ENCODE results near the gene TMIGD2.

The TMIGD2 gene

DNA sequence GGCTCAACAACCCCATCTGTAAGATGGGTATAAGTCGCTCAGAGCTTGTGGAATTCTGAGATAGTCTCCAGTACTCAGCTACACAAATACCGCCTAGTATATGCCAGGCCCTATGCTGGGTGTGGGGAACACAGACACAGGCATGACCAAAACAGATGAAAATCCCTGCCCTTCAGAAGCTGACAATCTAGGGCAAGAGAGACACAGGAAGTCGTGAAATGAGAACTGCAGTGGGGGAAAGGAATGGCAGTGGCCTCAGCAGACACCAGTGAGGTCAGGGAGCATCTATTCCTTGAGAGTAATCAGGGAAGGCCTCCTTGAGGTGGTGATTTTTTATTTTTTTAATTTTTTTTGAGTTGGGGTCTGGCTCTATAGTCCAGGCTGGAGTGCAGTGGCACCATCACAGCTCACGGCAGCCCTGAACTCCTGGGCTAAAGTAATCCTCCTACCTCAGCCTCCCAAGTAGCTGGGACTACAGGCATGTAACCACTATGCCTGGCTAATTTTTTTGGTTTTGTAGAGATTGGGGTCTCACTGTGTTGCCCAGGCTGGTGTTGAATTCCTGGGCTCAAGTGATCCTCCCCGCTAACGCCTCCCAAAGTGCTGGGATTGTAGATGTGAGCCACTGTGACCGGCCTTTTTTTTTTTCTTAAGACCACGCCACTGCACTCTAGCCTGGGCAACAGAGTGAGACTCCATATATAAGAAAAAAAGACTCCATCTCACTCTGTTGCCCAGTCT, 3.2 kb downstream of the TMIGD2 start:
- TF ChIP-seq, protein P1, sequence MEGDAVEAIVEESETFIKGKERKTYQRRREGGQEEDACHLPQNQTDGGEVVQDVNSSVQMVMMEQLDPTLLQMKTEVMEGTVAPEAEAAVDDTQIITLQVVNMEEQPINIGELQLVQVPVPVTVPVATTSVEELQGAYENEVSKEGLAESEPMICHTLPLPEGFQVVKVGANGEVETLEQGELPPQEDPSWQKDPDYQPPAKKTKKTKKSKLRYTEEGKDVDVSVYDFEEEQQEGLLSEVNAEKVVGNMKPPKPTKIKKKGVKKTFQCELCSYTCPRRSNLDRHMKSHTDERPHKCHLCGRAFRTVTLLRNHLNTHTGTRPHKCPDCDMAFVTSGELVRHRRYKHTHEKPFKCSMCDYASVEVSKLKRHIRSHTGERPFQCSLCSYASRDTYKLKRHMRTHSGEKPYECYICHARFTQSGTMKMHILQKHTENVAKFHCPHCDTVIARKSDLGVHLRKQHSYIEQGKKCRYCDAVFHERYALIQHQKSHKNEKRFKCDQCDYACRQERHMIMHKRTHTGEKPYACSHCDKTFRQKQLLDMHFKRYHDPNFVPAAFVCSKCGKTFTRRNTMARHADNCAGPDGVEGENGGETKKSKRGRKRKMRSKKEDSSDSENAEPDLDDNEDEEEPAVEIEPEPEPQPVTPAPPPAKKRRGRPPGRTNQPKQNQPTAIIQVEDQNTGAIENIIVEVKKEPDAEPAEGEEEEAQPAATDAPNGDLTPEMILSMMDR (IDR thresholded peaks at IDR 0.05): no peak
- Histone ChIP-seq H3K9me3 (no peaks in the 10 kb centered on the region), H3K27ac (no peak overlapping the region), H3K27me3 (peaks cover 15% of the 10 kb centered on the region), H3K4me1 (ENCODE audit: control insufficient read depth in 1 of 2, insufficient read depth in 1 of 2, low read depth in 1 of 2, low read length in 1 of 2) (no peaks in the 10 kb centered on the region), H3K36me3 (no peaks in the 10 kb centered on the region), H3K4me3 (ENCODE audit: low read depth in 1 of 2, low read length in 1 of 2) (no peak overlapping the region)

DNA sequence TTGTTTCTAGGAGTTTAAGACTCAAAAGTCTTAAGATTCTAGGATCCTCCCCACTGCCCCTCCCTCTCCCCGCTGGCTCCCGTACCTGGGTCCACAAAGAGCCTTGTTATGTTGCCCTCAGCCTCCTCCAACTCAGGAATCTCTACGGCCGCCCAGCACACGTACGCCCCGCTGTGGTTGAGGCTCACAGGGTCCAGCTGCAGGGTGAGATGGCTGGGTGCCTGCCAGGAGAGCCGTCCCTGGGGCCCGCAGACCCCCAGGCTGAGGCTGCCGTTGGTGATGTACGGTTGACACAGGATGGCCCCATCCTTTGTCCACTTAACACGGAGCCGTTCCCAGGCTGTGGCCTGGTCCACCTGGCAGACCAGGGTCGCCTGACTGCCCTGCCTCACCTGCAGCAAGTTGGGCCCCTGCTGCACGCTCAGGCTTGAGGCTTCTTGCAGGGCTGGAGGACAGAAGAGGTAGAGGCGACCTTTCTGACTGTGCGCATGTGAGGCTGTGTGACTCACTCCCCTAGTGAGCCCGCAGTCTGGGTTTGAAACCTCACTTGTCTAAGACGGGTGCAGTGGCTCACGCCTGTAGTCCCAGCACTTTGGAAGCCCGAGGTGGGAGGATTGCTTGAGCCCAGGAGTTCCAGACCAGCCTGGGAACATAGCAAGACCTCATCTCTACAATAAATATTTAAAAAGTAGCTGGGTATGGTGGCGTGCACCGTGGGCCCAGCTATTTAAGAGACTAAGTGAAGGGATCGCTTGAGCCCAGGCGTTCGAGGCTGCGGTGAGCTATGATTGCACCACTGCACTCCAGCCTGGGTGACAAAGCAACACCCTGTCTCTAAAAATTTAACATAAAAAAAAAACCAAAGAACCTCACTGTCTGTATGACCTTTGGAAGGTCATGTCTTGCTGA, 4.0 kb downstream of the TMIGD2 start:
- H3K27ac ChIP-seq: no peak overlapping the region

DNA sequence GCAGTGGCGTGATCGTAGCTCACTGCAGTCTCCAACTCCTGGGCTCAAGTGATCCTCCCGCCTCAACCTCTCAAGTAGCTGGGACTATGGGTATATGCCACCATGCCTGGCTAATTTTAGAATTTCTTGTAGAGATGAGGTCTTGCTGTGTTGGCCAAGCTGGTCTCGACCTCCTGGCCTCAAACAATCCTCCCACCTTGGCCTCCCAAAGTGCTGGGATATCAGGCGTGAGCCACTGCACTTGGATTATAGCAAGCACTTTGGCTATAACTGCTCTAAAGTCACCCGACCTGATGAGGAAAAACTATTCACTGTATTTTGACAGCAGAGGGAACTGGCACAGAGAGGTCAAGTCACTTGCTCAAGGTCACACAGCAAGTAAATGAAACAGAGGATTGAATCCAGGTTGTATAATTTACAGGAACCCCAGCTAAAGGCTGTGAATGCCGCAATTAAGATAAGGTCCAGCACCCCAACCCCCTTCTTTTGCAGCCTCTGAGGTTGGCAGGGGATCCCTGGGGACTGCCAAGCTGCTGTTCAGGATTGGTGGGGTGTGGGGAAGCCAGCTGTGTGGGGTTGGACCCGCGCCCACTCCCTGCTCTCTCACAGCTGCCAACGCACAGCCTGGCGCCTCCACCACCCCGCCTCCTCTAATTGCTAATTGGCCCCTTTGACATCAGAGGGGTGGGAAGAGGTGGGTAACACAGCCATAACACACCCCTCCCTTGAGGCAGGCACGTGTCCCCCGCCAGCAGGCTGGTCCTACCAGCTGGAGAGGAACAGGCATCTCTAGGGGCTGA, 6.0 kb downstream of the TMIGD2 start:
- TF ChIP-seq, protein P1 (IDR thresholded peaks at IDR 0.05): no peak
- Histone ChIP-seq H3K4me3 (ENCODE audit: low read depth in 1 of 2, low read length in 1 of 2) (no peak overlapping the region), H3K9me3 (no peaks in the 10 kb centered on the region), H3K27ac (no peak overlapping the region), H3K27me3 (no peaks in the 10 kb centered on the region), H3K4me1 (ENCODE audit: control insufficient read depth in 1 of 2, insufficient read depth in 1 of 2, low read depth in 1 of 2, low read length in 1 of 2) (no peaks in the 10 kb centered on the region), H3K36me3 (no peaks in the 10 kb centered on the region)

More for the DNA sequence above, 4.0 kb downstream of the TMIGD2 start:
- H3K4me1 ChIP-seq (ENCODE audit: control insufficient read depth in 1 of 2, insufficient read depth in 1 of 2, low read depth in 1 of 2, low read length in 1 of 2): no peaks in the 10 kb centered on the region
- H3K36me3 ChIP-seq: no peaks in the 10 kb centered on the region
- TF ChIP-seq, protein P1 (IDR thresholded peaks at IDR 0.05): no peak
- no peaks in the 10 kb centered on the region for H3K9me3 ChIP-seq
- no peak overlapping the region for H3K4me3 ChIP-seq (ENCODE audit: low read depth in 1 of 2, low read length in 1 of 2)
- H3K27me3 ChIP-seq: peaks cover 12% of the 10 kb centered on the region

DNA sequence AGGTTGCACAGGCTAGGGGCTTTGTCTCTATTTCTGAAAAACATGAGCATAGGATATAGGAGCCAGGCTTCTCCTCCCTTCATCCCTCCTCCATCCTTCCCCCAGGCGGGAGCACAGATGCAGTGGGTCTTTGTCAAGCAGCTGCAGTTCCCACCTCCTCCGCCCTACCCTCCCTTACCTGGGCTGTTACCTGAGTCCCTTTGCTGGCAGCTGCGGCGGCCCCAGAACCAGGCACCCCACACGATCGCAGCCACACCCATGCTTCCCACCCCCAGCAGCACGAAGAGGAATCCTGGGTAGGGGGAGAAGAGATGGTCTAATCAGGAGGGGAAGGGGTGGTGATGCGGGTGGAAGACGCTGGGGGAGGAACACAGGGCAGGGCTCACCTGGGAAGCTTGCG, 7.8 kb downstream of the TMIGD2 start:
- no peak overlapping the region for H3K27ac ChIP-seq
- no peaks in the 10 kb centered on the region for H3K36me3 ChIP-seq
- H3K27me3 ChIP-seq: no peaks in the 10 kb centered on the region

DNA sequence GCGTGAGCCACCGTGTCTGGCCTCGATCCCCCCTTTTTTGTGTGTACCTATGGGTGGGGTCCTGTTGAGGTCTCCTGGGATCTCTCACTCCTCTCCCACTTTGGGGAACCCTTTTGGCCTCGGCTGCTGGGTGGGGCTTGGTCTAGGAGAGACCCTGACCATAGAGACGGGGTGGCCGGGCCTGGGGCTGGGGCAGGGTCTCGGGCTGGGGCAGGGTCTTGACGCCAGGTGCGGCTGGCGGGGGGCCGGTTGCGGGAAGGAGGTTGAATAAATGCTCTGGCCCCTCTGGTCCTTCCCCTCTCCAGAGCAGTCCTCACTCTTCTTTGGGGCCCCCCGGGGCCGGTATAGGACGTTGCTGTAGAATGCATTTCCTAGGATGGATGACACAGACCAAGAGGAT, 9.7 kb downstream of the TMIGD2 start:
- no peaks in the 10 kb centered on the region for H3K9me3 ChIP-seq
- H3K4me3 ChIP-seq (ENCODE audit: low read depth in 1 of 2, low read length in 1 of 2): no peak overlapping the region
- TF ChIP-seq, protein P1 (IDR thresholded peaks at IDR 0.05): no peak

More for the DNA sequence above, 7.8 kb downstream of the TMIGD2 start:
- TF ChIP-seq, protein P1 (IDR thresholded peaks at IDR 0.05): no peak
- Histone ChIP-seq H3K9me3 (no peaks in the 10 kb centered on the region), H3K4me3 (ENCODE audit: low read depth in 1 of 2, low read length in 1 of 2) (no peak overlapping the region), H3K4me1 (ENCODE audit: control insufficient read depth in 1 of 2, insufficient read depth in 1 of 2, low read depth in 1 of 2, low read length in 1 of 2) (no peaks in the 10 kb centered on the region)

More for the DNA sequence above, 9.7 kb downstream of the TMIGD2 start:
- H3K4me1 ChIP-seq (ENCODE audit: control insufficient read depth in 1 of 2, insufficient read depth in 1 of 2, low read depth in 1 of 2, low read length in 1 of 2): no peaks in the 10 kb centered on the region
- H3K27ac ChIP-seq: no peak overlapping the region
- H3K36me3 ChIP-seq: no peaks in the 10 kb centered on the region
- no peaks in the 10 kb centered on the region for H3K27me3 ChIP-seq
